ENCODE data around the gene STARD5. TPM values are rescaled to one million over a fixed set of nuclear protein-coding genes. Genes with fewer than 3 reads are reported as not detected.

Gene STARD5
- total RNA-seq, 1 experiment from 2014 or later = 2.3 TPM

DNA sequence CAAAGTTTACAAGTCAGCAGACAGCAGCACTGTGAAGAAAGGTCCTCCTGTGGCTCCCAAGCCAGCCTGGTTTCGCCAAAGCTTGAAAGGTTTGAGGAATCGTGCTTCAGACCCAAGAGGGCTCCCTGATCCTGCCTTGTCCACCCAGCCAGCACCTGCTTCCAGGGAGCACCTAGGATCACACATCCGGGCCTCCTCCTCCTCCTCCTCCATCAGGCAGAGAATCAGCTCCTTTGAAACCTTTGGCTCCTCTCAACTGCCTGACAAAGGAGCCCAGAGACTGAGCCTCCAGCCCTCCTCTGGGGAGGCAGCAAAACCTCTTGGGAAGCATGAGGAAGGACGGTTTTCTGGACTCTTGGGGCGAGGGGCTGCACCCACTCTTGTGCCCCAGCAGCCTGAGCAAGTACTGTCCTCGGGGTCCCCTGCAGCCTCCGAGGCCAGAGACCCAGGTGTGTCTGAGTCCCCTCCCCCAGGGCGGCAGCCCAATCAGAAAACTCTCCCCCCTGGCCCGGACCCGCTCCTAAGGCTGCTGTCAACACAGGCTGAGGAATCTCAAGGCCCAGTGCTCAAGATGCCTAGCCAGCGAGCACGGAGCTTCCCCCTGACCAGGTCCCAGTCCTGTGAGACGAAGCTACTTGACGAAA, 24.2 kb downstream of the STARD5 start:
- H3K56ac ChIP-seq (ENCODE audit: insufficient read length, low read depth, low read length) = no peak overlapping the region
- DNase-seq = no peak
- no peak overlapping the region for H2AK5ac ChIP-seq (ENCODE audit: insufficient read length, low read length)
- no peak overlapping the region for H3K9ac ChIP-seq (ENCODE audit: extremely low read depth, insufficient read length, low read length)
- Mint-ChIP-seq H3K4me1 (peaks cover 34 to 37% of the 10 kb centered on the region in 2 experiments), H3K27ac (no peak overlapping the region), H3K36me3 (ENCODE audit: insufficient read depth in 1 of 3, low read depth in 3 of 3) (no peaks in the 10 kb centered on the region), H3K27me3 (ENCODE audit: low read depth) (peaks cover 14% of the 10 kb centered on the region), H3K4me3 (no peak overlapping the region; a peak in 1 of 5 replicates), H3K9me3 (no peaks in the 10 kb centered on the region)
- H3K4me2 ChIP-seq (ENCODE audit: insufficient read depth, insufficient read length, low read length) = no peak overlapping the region
- no peaks in the 10 kb centered on the region for H3K23me2 ChIP-seq (ENCODE audit: insufficient read length, low read depth, low read length, poor library complexity, severe bottlenecking)
- no peak overlapping the region for H3K14ac ChIP-seq (ENCODE audit: insufficient read depth, low read length)
- no peak overlapping the region for H4K5ac ChIP-seq (ENCODE audit: insufficient read length, low read depth, low read length)
- H3K27me3 ChIP-seq (ENCODE audit: insufficient read depth, low read length) = no peaks in the 10 kb centered on the region
- H2AFZ ChIP-seq (ENCODE audit: low read length) = no peak overlapping the region
- no peak overlapping the region for H4K91ac ChIP-seq (ENCODE audit: insufficient read length, low read depth, low read length)
- no peak overlapping the region for H2BK5ac ChIP-seq (ENCODE audit: insufficient read length, low read length)
- no peak overlapping the region for H3K23ac ChIP-seq (ENCODE audit: insufficient read length, low read depth, low read length)
- no peaks in the 10 kb centered on the region for H3K79me2 ChIP-seq (ENCODE audit: insufficient read depth, low read length)
- no peak overlapping the region for H4K8ac ChIP-seq (replicated peaks; ENCODE audit: insufficient read length, low read depth, low read length)
- no peak overlapping the region for H3T11ph ChIP-seq (ENCODE audit: low read length)
- H3K27ac ChIP-seq (ENCODE audit: insufficient read length, low read depth, low read length) = no peak overlapping the region
- H3K4me1 ChIP-seq (ENCODE audit: insufficient read depth, low read length) = peaks cover 9% of the 10 kb centered on the region; the same call in 1 of the 2 replicates
- WGBS (ENCODE audit: extremely low coverage, insufficient read length, low lambda C conversion rate) = no CpG with 5 or more reads among the region's 14 CpGs
- no peaks in the 10 kb centered on the region for H4K20me1 ChIP-seq (ENCODE audit: control insufficient read depth, insufficient read depth, insufficient read length)
- H2BK12ac ChIP-seq (ENCODE audit: insufficient read length, low read depth, low read length) = no peak overlapping the region
- no peak overlapping the region for H2BK20ac ChIP-seq (ENCODE audit: low read depth, low read length, poor library complexity, severe bottlenecking)
- no peak overlapping the region for H2BK120ac ChIP-seq (ENCODE audit: low read depth, low read length, poor library complexity, severe bottlenecking)
- H3K79me1 ChIP-seq (ENCODE audit: insufficient read depth, low read depth, low read length, poor library complexity, severe bottlenecking) = no peaks in the 10 kb centered on the region
- no peak overlapping the region for H3K4ac ChIP-seq (ENCODE audit: low read depth, low read length)
- H3K9me3 ChIP-seq (ENCODE audit: control insufficient read depth, low read depth, low read length) = no peaks in the 10 kb centered on the region
- no peak overlapping the region for H2BK15ac ChIP-seq (ENCODE audit: low read depth, low read length)
- H3K18ac ChIP-seq (ENCODE audit: insufficient read length, low read depth, low read length) = no peak overlapping the region
- TF ChIP-seq, protein P1, sequence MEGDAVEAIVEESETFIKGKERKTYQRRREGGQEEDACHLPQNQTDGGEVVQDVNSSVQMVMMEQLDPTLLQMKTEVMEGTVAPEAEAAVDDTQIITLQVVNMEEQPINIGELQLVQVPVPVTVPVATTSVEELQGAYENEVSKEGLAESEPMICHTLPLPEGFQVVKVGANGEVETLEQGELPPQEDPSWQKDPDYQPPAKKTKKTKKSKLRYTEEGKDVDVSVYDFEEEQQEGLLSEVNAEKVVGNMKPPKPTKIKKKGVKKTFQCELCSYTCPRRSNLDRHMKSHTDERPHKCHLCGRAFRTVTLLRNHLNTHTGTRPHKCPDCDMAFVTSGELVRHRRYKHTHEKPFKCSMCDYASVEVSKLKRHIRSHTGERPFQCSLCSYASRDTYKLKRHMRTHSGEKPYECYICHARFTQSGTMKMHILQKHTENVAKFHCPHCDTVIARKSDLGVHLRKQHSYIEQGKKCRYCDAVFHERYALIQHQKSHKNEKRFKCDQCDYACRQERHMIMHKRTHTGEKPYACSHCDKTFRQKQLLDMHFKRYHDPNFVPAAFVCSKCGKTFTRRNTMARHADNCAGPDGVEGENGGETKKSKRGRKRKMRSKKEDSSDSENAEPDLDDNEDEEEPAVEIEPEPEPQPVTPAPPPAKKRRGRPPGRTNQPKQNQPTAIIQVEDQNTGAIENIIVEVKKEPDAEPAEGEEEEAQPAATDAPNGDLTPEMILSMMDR (conservative IDR thresholded peaks at IDR 0.05) = no peak
